Kidney (tissue), 14 donors: ENCODE data around the gene NLGN1. TPM values are rescaled to one million over a fixed set of nuclear protein-coding genes. Genes with fewer than 3 reads are reported as not detected.

Experiments used
- DNase-seq, 5 donors: peaks; one replicate each; pipeline ENCODE4 v3.0.0-alpha.2; 2013 to 2020
- FAIRE-seq: peaks from 2 replicates; lab custom pipeline; 2012; peaks lifted over from hg19 to GRCh38; lab: Jason Lieb, UNC
- H3K27ac ChIP-seq, 2 donors: one replicate each; pipeline ENCODE4 v1.7.0; 2013; ENCODE audit warnings: low read depth in 2 of 2, low read length in 2 of 2, inconsistent platforms in 1 of 2
- H3K27me3 ChIP-seq: one replicate; pipeline ENCODE4 v1.7.1; 2013; ENCODE audit warnings: low read length, inconsistent platforms; ENCODE audit not compliant: control insufficient read depth, insufficient read depth
- H3K36me3 ChIP-seq, 3 donors: one replicate each; pipeline versions ENCODE4 v1.7.0 to v1.7.1; 2013; ENCODE audit warnings: low read length in 3 of 3, control low read depth in 1 of 3, inconsistent platforms in 1 of 3; ENCODE audit not compliant: insufficient read depth in 3 of 3, control insufficient read depth in 2 of 3
- H3K4me1 ChIP-seq, 3 donors: one replicate each; pipeline versions ENCODE4 v1.7.0 to v1.7.1; 2013; ENCODE audit warnings: low read length in 3 of 3, inconsistent platforms in 1 of 3, low read depth in 1 of 3; ENCODE audit not compliant: control insufficient read depth in 2 of 3, insufficient read depth in 2 of 3
- H3K4me3 ChIP-seq, 3 donors: one replicate each; pipeline versions ENCODE4 v1.7.0 to v1.8.1; 2013; ENCODE audit warnings: low read length in 3 of 3, control low read depth in 1 of 3, inconsistent platforms in 1 of 3
- H3K9ac ChIP-seq, 3 donors: one replicate each; pipeline versions ENCODE4 v1.7.0 to v1.7.1; 2013; ENCODE audit warnings: low read length in 3 of 3, control low read depth in 1 of 3, inconsistent platforms in 1 of 3
- H3K9me3 ChIP-seq, 3 donors: one replicate each; pipeline versions ENCODE4 v1.7.0 to v1.7.1; 2013; ENCODE audit warnings: low read length in 3 of 3, control low read depth in 1 of 3, inconsistent platforms in 1 of 3; ENCODE audit not compliant: control insufficient read depth in 2 of 3, insufficient read depth in 1 of 3
- CTCF ChIP-seq: IDR thresholded peaks from 3 replicates; pipeline ENCODE4 v1.5.1; 2012; ENCODE audit warnings: mild to moderate bottlenecking, moderate library complexity, borderline replicate concordance; ENCODE audit not compliant: insufficient read depth; ENCODE audit errors: extremely low read depth
- intact Hi-C: fragments of 100-400 bp; cut with DNase I; formaldehyde crosslinking; loops from one replicate; pipeline ENCODE4 v1.11.1; 2022
- polyA plus RNA-seq: library from polyadenylated mRNA; stranded (reverse); fragments of 350-450 nt; fragmentation: Illumina TruSeq; extraction: RNeasy Lipid Tissue Mini Kit (QIAGEN cat#74804); gene quantifications from one replicate; pipeline ENCODE4 v1.2.3, GENCODE V29; 2014; ENCODE audit warnings: low read depth, low replicate concordance; ENCODE audit not compliant: insufficient read depth
- total RNA-seq: library from RNA; stranded (reverse); fragmentation: NEBNext Ultra II Directional; extraction: Animal tissue kit (Norgen Biotek cat#: 25700); gene quantifications from one replicate; pipeline ENCODE4 v1.2.1, GENCODE V29; 2021
- donor health status: control.
- donor health status: control.
- donor health status: control.
- donor health status: control.
- donor health status: control.
- donor health status: DM: yes; HTN: yes; CAD: no.
- donor health status: Normal renal cell carcinoma (clear cell type).

The NLGN1 gene
- total and polyA plus RNA-seq, 2 donors from 2014 or later: 0.49 to 19.4 TPM

GRCh38 chr3:173921732-173922131 lies 524.2 kb downstream of the NLGN1 start:
- TF ChIP-seq CTCF: no peak
- FAIRE-seq: no peak
- Histone ChIP-seq H3K27me3 (no peaks in the 10 kb centered on the region), H3K9ac (no peak overlapping the region), H3K9me3 (no peaks in the 10 kb centered on the region), H3K4me3 (no peak overlapping the region), H3K27ac (no peak overlapping the region), H3K4me1 (no peaks in the 10 kb centered on the region), H3K36me3 (no peaks in the 10 kb centered on the region)
- no peak for DNase-seq
- intact Hi-C loops: no loop called here

- DNase-seq (no peak), FAIRE-seq (no peak)
- Histone ChIP-seq H3K9me3 (no peaks in the 10 kb centered on the region), H3K4me3 (no peak overlapping the region), H3K4me1 (no peaks in the 10 kb centered on the region), H3K27me3 (no peaks in the 10 kb centered on the region), H3K36me3 (no peaks in the 10 kb centered on the region), H3K9ac (no peak overlapping the region), H3K27ac (no peak overlapping the region)
- no peak for TF ChIP-seq CTCF
- intact Hi-C loops: no loop called here
These were observed 525.7 kb downstream of the NLGN1 start for GRCh38 chr3:173923204-173923603.

GRCh38 chr3:173930251-173930650 lies 532.7 kb downstream of the NLGN1 start:
- Histone ChIP-seq H3K4me3 (no peak overlapping the region), H3K9me3 (no peaks in the 10 kb centered on the region), H3K4me1 (no peaks in the 10 kb centered on the region), H3K27me3 (no peaks in the 10 kb centered on the region), H3K27ac (no peak overlapping the region), H3K9ac (no peak overlapping the region), H3K36me3 (no peaks in the 10 kb centered on the region)
- TF ChIP-seq CTCF: no peak
- FAIRE-seq (no peak), DNase-seq (no peak)
- intact Hi-C loops: no loop called here

GRCh38 chr3:173932624-173933023 lies 535.1 kb downstream of the NLGN1 start:
- H3K4me1 ChIP-seq: no peaks in the 10 kb centered on the region
- no peaks in the 10 kb centered on the region for H3K27me3 ChIP-seq
- H3K27ac ChIP-seq: no peak overlapping the region
- no peak for DNase-seq
- H3K9me3 ChIP-seq: no peaks in the 10 kb centered on the region
- H3K4me3 ChIP-seq: no peak overlapping the region
- intact Hi-C loops: no loop called here
- no peak for TF ChIP-seq CTCF
- no peak for FAIRE-seq
- no peaks in the 10 kb centered on the region for H3K36me3 ChIP-seq
- no peak overlapping the region for H3K9ac ChIP-seq
